ENCODE data around the gene CNKSR2.

GRCh38 chrX:21503593-21503992, 129.4 kb downstream of the CNKSR2 start:
- TF ChIP-seq EZH2 (IDR thresholded peaks at IDR 0.05; ENCODE audit: insufficient read depth, poor library complexity, severe bottlenecking) (no peak), EZH2phosphoT487 (IDR thresholded peaks at IDR 0.05; ENCODE audit: insufficient read depth, low read depth) (no peak)

All from GM23248 (cell line).